Mesenteric fat pad (tissue), 1 donor: ENCODE data around the gene GEN1. TPM values are rescaled to one million over a fixed set of nuclear protein-coding genes. Genes with fewer than 3 reads are reported as not detected.

Experiments used
- DNase-seq: peaks from one replicate; pipeline ENCODE4 v3.0.0-alpha.2; 2020; ENCODE audit warnings: low spot score
- total RNA-seq: library from RNA; stranded (reverse); fragmentation: NEBNext Ultra II Directional; extraction: Animal tissue kit (Norgen Biotek cat#: 25700); gene quantifications from one replicate; pipeline ENCODE4 v1.2.1, GENCODE V29; 2021
- donor health status: DM: yes; HTN: yes; CAD: no.

GEN1 gene
- total RNA-seq, 1 donor from 2014 or later, result 5.1 TPM

DNA sequence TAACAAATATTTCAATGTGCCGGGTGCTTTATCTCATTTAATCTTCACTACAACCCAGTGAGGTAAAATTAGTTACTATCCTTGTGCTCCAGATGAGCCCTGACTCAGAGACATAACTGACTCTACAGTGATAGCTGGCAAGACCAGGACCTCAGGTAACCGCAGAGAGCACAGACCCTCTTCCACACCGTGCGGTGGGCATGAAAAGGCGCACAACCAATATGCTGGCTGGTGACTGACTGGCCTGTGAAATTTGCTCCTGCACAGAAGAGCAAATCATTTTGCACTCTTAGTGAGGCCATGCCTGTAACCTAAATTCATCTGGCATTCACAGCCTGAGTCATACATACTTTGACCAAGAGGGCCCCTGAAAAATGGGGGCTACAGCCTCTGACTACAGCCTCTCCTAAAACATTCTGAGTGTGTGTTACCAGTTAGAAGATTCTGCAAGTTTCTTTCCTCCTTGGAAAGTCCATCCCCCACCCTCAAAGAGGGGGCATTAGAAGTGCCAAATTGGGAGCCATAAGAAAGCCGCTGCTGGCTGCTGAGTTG is 39.9 kb downstream of the GEN1 start:
- no peak for DNase-seq

- DNase-seq, result no peak
Measured at GRCh38 chr2:17795309-17795708, 41.4 kb downstream of the GEN1 start.

GRCh38 chr2:17798338-17798737 is 44.4 kb downstream of the GEN1 start:
- DNase-seq, result no peak

- DNase-seq, result no peak
Measured at GRCh38 chr2:17799301-17800120, 45.6 kb downstream of the GEN1 start.

- DNase-seq, result no peak
Measured at GRCh38 chr2:17800219-17800618, 46.3 kb downstream of the GEN1 start.

DNA sequence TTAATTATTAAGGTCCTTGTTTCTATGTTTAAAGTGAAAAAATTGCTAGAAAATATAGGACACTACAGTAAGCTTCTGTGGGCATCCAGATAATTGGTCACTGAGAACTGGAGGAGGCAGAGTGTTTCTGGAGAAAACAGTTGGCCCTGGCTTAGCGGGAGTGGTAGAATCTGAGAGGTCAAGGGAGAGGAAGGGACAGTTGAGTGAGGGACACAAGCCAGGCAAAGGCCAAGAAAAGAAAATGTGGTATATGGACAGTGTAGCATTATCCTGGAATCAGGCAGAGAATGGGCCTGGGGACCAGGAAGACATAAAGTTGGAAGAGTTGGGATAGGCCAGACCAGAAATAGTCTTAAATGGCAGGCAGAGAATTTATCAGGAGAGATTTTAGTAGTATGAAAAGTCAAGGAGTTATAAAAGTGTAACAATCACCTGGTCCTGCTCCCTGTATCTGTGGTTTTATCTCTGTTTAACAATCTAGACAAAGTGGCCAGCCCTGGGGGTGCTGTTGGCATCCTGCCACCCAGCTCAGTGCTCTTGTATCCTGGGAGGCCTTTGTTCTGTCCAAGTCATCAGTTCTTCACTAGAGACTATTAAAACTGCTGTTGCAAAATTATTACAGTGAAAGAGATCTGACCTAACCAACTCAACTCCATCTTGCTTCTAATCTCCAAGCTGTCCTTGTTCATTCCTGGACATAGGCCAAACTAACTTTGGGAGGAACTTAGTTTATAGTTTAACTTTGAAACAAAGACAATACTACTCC is 46.9 kb downstream of the GEN1 start:
- DNase-seq, result no peak

DNA sequence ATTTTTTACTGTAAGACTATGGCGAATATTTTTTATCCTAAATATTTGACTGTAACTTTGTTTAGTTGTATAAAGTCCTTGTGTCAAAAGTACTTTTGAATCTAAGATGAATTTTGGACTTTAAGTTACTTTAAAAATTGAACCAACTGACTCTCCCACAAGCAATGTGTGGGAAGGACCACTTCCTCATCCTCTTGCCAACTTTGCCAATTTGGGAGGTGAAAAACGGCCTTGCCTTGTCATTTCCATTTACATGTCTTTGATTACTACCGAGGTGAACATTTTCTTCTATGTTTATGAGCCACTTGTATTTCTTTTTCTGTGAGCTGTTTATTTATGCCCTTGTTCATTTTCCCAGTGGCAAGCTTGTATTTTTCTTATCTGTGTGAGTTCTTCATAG is 49.6 kb downstream of the GEN1 start:
- no peak for DNase-seq

GRCh38 chr2:17804358-17804757 is 50.4 kb downstream of the GEN1 start:
- no peak for DNase-seq

DNA sequence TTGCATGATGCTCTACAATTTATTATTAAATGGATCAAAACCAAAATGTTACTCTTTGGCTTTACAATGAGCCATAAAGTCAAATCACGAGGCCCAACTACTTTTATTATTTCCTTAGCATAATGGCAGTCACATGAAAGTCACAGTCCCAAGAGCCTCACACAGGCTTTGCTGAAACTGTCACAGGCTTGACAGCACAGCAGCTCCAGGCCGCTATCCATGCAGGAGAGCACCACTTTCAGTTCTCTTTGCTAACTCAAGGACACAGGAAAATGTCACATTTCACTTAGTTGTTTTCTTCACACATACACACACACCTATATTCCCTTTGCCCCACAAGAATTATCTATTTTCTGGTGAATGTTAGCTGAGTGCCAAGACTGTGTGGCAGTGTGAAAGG is 51.2 kb downstream of the GEN1 start:
- DNase-seq, result no peak

GRCh38 chr2:17805717-17806363 is 51.9 kb downstream of the GEN1 start:
- no peak for DNase-seq

DNA sequence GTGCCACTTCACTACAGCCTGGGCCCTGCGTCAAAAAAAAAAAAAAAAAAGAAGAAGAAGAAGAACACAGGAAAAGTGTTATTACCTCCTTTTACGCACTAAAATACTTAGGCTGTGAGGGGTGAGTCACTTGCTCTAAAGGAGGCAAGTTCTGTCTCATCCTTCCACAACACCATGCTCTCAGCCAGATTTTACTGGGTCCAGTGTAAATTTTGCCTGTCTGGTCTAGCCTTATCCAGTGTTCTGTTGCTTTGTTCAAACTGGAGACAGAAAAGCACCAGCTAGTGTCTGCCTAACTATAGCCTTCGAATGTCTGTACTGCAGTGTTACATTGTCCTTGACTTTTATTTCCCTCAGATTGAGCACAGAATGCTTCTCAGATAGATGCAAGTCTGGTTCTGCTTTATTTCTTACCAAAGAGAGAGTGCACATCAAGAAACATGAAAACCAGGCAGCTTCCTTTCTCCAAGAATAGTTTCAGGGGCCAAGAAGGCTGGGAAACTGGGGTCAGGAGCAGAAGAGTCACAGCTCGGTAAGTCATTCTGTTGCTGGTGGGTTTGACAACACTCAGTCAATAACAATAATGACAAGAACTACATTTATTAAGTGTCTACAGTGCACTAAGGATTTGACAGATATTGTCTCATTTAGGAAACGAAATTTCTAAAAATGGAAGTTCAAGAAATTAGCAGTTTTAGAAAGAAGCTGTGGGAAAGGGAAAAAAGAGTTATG is 59.2 kb downstream of the GEN1 start:
- no peak for DNase-seq

- no peak for DNase-seq
Measured at GRCh38 chr2:17813742-17814473, 60.0 kb downstream of the GEN1 start.

- no peak for DNase-seq
Measured at GRCh38 chr2:17814601-17815000, 60.7 kb downstream of the GEN1 start.

- no peak for DNase-seq
Measured at GRCh38 chr2:17815468-17816184, 61.7 kb downstream of the GEN1 start.

- no peak for DNase-seq
Measured at GRCh38 chr2:17816396-17817245, 62.7 kb downstream of the GEN1 start, which contains the start of gene MSGN1. MSGN1 (plus strand) TSS chr2:17816460; CDS start chr2:17816519, 59 bp downstream.

DNA sequence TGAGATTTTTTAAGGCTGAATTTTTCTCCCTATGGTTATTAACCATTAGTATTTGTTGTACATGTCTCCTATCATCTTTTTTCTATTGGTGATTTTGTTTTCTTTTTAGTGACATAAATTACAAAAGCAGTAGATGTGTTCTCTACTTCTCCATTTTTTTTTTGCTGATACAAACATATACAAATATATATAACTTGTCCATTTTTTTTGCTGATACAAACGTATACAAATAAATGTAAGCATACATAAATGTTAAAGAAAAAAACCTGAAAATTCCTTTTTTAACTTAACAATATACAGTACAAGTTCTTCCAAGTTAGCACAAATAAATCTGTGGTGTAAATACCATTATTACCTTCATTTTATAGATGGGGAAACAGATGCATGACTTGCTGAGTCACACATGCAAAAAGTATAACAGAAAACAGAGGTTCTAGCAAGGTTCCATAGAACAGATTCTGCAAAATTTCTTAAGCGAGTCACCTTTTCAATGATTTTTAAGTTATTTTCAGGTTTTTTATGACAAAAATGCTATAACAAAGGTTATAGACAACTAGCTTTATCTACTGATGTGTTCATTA is 64.4 kb downstream of the GEN1 start:
- DNase-seq, result no peak

DNA sequence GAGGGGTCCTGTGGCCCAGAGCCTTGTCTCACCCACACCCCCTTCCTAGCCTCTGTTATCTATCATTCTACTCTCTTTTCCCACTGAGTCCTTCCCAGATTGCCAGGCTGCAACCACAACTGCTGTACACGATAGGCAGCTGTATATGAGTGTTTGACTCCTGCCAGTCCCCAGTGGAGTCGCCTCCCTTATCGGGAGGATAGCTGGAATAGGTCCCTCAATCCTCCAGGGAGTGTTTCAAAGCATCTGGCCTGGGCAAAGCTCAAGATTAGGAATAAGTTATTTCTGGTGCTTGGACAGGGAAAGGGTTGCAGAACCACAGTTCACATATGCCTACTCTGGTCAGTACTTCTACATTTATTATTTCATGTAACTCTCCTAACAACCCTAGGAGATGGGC is 67.1 kb downstream of the GEN1 start:
- no peak for DNase-seq
